KMS-11 (cell line): ENCODE data around the gene TMEM267.

Experiments
- H2AFZ ChIP-seq: fragments of 200-600 bp; sonication (generic); 2 replicates; pipeline ENCODE4 v1.6.1; 2016; ENCODE audit warnings: antibody characterized with exemption, mixed run types, low read depth
- H3K27ac ChIP-seq: fragments of 200-600 bp; sonication (generic); 2 replicates; pipeline ENCODE4 v1.6.1; 2016; ENCODE audit warnings: mild to moderate bottlenecking, mixed run types
- H3K27me3 ChIP-seq: fragments of 200-600 bp; sonication (generic); 2 replicates; pipeline ENCODE4 v1.6.1; 2017; ENCODE audit warnings: mild to moderate bottlenecking, low read depth, mixed run types, moderate library complexity; ENCODE audit not compliant: insufficient read depth
- H3K36me3 ChIP-seq: fragments of 200-600 bp; sonication (generic); 2 replicates; pipeline ENCODE4 v1.6.1; 2017; ENCODE audit warnings: mild to moderate bottlenecking, mixed run types; ENCODE audit not compliant: insufficient read depth
- H3K4me1 ChIP-seq: fragments of 200-600 bp; sonication (generic); 2 replicates; pipeline ENCODE4 v1.6.1; 2016; ENCODE audit warnings: mild to moderate bottlenecking, low read depth, mixed run types; ENCODE audit not compliant: poor library complexity, severe bottlenecking
- H3K4me2 ChIP-seq: fragments of 200-600 bp; sonication (generic); 2 replicates; pipeline ENCODE4 v1.7.0; 2016; ENCODE audit warnings: mild to moderate bottlenecking, mixed run types
- H3K4me3 ChIP-seq: fragments of 200-600 bp; sonication (generic); IDR thresholded peaks from 2 replicates; pipeline ENCODE4 v1.6.1; 2017; ENCODE audit warnings: low read depth, low read length, mixed read lengths; ENCODE audit not compliant: insufficient read depth
- H3K79me2 ChIP-seq: fragments of 200-600 bp; sonication (generic); 2 replicates; pipeline ENCODE4 v1.6.1; 2016; ENCODE audit warnings: low read depth, mixed run types; ENCODE audit not compliant: insufficient read depth
- H3K9ac ChIP-seq: fragments of 200-600 bp; sonication (generic); 2 replicates; pipeline ENCODE4 v1.6.1; 2016; ENCODE audit warnings: mild to moderate bottlenecking, mixed run types
- H4K20me1 ChIP-seq: fragments of 200-600 bp; sonication (generic); 2 replicates; pipeline ENCODE4 v1.6.1; 2016; ENCODE audit warnings: mild to moderate bottlenecking, mixed run types; ENCODE audit not compliant: insufficient read depth
- TF ChIP-seq, protein P1 (sequence below): fragments of 200-600 bp; sonication (generic); conservative IDR thresholded peaks from 2 replicates; pipeline ENCODE4 v1.6.1; 2017; ENCODE audit warnings: low read depth, mild to moderate bottlenecking, antibody characterized with exemption, low read length, moderate library complexity, mixed read lengths

TMEM267 gene

DNA sequence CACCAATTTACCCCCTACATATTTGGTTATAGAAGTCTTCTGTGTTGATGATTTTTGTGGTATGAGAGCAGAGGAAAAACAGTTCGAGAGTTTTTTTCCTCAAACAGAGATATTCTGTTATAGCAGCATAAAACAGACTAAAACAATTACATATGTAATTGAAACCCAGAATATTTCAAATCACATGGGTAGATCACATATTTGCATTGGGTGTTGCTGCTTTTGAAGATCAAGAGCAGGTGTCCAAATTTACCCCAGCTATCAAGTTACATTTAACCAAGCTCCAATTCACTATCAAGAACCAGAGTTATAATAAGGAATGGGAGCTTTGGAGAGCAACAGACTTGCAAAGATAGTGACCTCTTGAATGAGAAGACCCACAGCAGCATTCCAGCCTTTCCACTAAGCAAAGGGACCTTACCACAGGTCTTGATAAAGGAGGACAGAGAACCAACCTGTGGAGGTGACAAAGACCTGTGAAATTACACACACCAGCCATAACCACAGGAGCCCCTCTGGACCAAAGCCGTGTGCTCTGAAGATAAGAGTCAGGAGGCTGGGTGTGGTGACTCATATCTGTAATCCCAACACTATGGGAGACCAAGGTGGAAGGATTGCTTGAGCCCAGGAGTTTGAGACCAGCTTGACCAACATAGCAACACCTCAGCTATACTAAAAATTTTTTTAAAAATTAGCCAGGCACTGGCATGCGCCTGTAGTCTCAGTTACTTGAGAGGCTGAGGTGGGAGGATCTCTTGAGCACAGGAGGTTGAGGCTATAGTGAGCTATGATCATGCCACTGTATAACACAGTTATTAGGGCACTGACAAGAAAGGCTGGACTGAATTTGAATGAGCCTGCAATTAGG, 67.5 kb downstream of the TMEM267 start:
- H3K79me2 ChIP-seq: no peaks in the 10 kb centered on the region
- no peaks in the 10 kb centered on the region for H3K27me3 ChIP-seq
- TF ChIP-seq, protein P1, sequence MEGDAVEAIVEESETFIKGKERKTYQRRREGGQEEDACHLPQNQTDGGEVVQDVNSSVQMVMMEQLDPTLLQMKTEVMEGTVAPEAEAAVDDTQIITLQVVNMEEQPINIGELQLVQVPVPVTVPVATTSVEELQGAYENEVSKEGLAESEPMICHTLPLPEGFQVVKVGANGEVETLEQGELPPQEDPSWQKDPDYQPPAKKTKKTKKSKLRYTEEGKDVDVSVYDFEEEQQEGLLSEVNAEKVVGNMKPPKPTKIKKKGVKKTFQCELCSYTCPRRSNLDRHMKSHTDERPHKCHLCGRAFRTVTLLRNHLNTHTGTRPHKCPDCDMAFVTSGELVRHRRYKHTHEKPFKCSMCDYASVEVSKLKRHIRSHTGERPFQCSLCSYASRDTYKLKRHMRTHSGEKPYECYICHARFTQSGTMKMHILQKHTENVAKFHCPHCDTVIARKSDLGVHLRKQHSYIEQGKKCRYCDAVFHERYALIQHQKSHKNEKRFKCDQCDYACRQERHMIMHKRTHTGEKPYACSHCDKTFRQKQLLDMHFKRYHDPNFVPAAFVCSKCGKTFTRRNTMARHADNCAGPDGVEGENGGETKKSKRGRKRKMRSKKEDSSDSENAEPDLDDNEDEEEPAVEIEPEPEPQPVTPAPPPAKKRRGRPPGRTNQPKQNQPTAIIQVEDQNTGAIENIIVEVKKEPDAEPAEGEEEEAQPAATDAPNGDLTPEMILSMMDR: no peak
- no peaks in the 10 kb centered on the region for H3K36me3 ChIP-seq
- H3K4me3 ChIP-seq: no peak overlapping the region
- H3K4me2 ChIP-seq: no peak overlapping the region
- H4K20me1 ChIP-seq: no peaks in the 10 kb centered on the region
- no peak overlapping the region for H3K9ac ChIP-seq
- no peak overlapping the region for H3K27ac ChIP-seq
- H3K4me1 ChIP-seq: no peaks in the 10 kb centered on the region
- H2AFZ ChIP-seq: no peak overlapping the region

DNA sequence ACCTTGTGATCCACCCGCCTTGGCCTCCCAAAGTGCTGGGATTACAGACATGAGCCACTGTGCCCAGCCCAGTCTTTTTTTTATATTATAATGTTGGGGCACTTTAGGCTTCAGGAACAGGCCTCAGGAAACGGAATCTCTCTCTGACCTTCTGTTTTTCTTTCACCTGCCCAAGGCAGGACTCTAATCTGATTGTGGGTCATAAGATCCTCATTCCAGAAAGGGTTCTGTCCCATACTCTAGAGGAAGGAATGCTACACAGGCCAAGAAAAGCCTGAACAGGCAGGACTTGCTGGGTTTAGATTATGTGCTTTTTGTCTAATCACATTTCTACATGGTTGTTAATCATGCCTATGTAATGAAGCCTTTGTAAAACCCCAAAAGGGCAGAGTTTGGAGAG, 69.7 kb downstream of the TMEM267 start:
- Histone ChIP-seq H3K4me2 (no peak overlapping the region), H3K36me3 (no peaks in the 10 kb centered on the region), H3K4me1 (no peaks in the 10 kb centered on the region), H3K79me2 (no peaks in the 10 kb centered on the region), H3K27me3 (no peaks in the 10 kb centered on the region), H3K4me3 (no peak overlapping the region), H3K27ac (no peak overlapping the region), H3K9ac (no peak overlapping the region), H4K20me1 (no peaks in the 10 kb centered on the region), H2AFZ (no peak overlapping the region)
- TF ChIP-seq, protein P1: no peak

GRCh38 chr5:43412644-43413043, 71.0 kb downstream of the TMEM267 start:
- TF ChIP-seq, protein P1: no peak
- Histone ChIP-seq H3K27ac (no peak overlapping the region), H4K20me1 (no peaks in the 10 kb centered on the region), H3K9ac (no peak overlapping the region), H3K4me3 (no peak overlapping the region), H3K79me2 (no peaks in the 10 kb centered on the region), H3K36me3 (no peaks in the 10 kb centered on the region), H3K27me3 (no peaks in the 10 kb centered on the region), H2AFZ (no peak overlapping the region), H3K4me1 (no peaks in the 10 kb centered on the region), H3K4me2 (no peak overlapping the region)

GRCh38 chr5:43412156-43412555, 71.5 kb downstream of the TMEM267 start, which contains the start of gene CCL28:
Gene CCL28, minus strand, starts transcription at chr5:43412391. Its CDS starts 75 bp downstream, at chr5:43412316.
- Histone ChIP-seq H4K20me1 (no peaks in the 10 kb centered on the region), H3K36me3 (no peaks in the 10 kb centered on the region), H3K9ac (no peak within 1 kb of the TSS), H3K27ac (no peak within 1 kb of the TSS), H2AFZ (no peak within 1 kb of the TSS), H3K4me3 (no peak within 1 kb of the TSS), H3K4me2 (no peak within 1 kb of the TSS), H3K79me2 (no peaks in the 10 kb centered on the region), H3K4me1 (no peaks in the 10 kb centered on the region), H3K27me3 (no peaks in the 10 kb centered on the region)
- TF ChIP-seq, protein P1: no peak
